CD4-positive, CD25-positive, alpha-beta regulatory T cell (primary cell): ENCODE data around the gene SYCE3. TPM values are rescaled to one million over a fixed set of nuclear protein-coding genes. Genes with fewer than 3 reads are reported as not detected.
"Not testable (repeated sequence)": the region's sequence is repeated elsewhere in the genome, so short reads cannot be mapped to it uniquely, and the experiment has no call there.

ENCODE experiments used
- ATAC-seq, 2 donors: fragments of 150-1000 bp; cut with Tn5 transposase; one replicate each; pipeline ENCODE4 v1.10.0; 2021; ENCODE audit warnings: low read depth in 2 of 2, moderate number of reproducible peaks in 2 of 2, moderate library complexity in 1 of 2
- DNase-seq, 3 donors: peaks; one replicate each; pipeline versions ENCODE4 v3.0.0 to v3.0.0-alpha.2; 2012 to 2022; ENCODE audit warnings: mixed read lengths in 1 of 3
- H3K27ac ChIP-seq: one replicate; pipeline ENCODE4 v1.7.0; 2013; ENCODE audit warnings: mild to moderate bottlenecking, low read length; ENCODE audit not compliant: insufficient read depth, poor library complexity, severe bottlenecking
- H3K27me3 ChIP-seq: one replicate; pipeline ENCODE4 v1.7.0; 2013; ENCODE audit warnings: low read length; ENCODE audit not compliant: control insufficient read depth, insufficient read depth
- H3K36me3 ChIP-seq: one replicate; pipeline ENCODE4 v1.7.0; 2013; ENCODE audit warnings: mild to moderate bottlenecking, low read length, moderate library complexity; ENCODE audit not compliant: control insufficient read depth, insufficient read depth
- H3K4me1 ChIP-seq: 2 replicates; pipeline ENCODE4 v1.7.0; 2013; ENCODE audit warnings: mild to moderate bottlenecking, low read length; ENCODE audit not compliant: insufficient read depth, control insufficient read depth, poor library complexity, severe bottlenecking
- H3K4me3 ChIP-seq: one replicate; pipeline ENCODE4 v1.7.0; 2013; ENCODE audit warnings: low read depth, mild to moderate bottlenecking, low read length, moderate library complexity
- H3K9me3 ChIP-seq, 2 experiments: 1 replicate in 1 of 2; 2 replicates in 1 of 2; pipeline ENCODE4 v1.7.0; 2013; ENCODE audit warnings: low read length in 2 of 2, mild to moderate bottlenecking in 1 of 2, moderate library complexity in 1 of 2; ENCODE audit not compliant: control insufficient read depth in 2 of 2
- H3K27ac Mint-ChIP-seq, 3 donors: one replicate each; pipeline ENCODE4 v1.8.0; 2020 to 2022; ENCODE audit warnings: mild to moderate bottlenecking in 3 of 3, mixed read lengths in 3 of 3, moderate library complexity in 2 of 3
- H3K27me3 Mint-ChIP-seq: one replicate; pipeline ENCODE4 v1.8.0; 2022; ENCODE audit warnings: mild to moderate bottlenecking, mixed read lengths
- H3K36me3 Mint-ChIP-seq: one replicate; pipeline ENCODE4 v1.8.0; 2020; ENCODE audit warnings: mixed read lengths
- H3K4me1 Mint-ChIP-seq, 4 donors: one replicate each; pipeline ENCODE4 v1.8.0; 2020 to 2022; ENCODE audit warnings: mixed read lengths in 4 of 4, mild to moderate bottlenecking in 1 of 4
- H3K4me3 Mint-ChIP-seq, 4 donors: one replicate each; pipeline ENCODE4 v1.8.0; 2020 to 2022; ENCODE audit warnings: mild to moderate bottlenecking in 4 of 4, mixed read lengths in 4 of 4, moderate library complexity in 3 of 4
- H3K9me3 Mint-ChIP-seq, 7 donors: one replicate each; pipeline ENCODE4 v1.8.0; 2020 to 2022; ENCODE audit warnings: mixed read lengths in 7 of 7, mild to moderate bottlenecking in 3 of 7, moderate library complexity in 2 of 7
- polyA plus RNA-seq, 4 donors: library from polyadenylated mRNA; unstranded; fragments of 300-500 nt; fragmentation: Illumina TruSeq; gene quantifications; one replicate each; pipeline ENCODE4 v1.2.3, GENCODE V29; 2021
- total RNA-seq: library from RNA; stranded (reverse); gene quantifications from one replicate; pipeline ENCODE4 v1.2.3, GENCODE V29; 2022

Gene SYCE3
- total and polyA plus RNA-seq, 5 donors from 2014 or later: not detected

DNA sequence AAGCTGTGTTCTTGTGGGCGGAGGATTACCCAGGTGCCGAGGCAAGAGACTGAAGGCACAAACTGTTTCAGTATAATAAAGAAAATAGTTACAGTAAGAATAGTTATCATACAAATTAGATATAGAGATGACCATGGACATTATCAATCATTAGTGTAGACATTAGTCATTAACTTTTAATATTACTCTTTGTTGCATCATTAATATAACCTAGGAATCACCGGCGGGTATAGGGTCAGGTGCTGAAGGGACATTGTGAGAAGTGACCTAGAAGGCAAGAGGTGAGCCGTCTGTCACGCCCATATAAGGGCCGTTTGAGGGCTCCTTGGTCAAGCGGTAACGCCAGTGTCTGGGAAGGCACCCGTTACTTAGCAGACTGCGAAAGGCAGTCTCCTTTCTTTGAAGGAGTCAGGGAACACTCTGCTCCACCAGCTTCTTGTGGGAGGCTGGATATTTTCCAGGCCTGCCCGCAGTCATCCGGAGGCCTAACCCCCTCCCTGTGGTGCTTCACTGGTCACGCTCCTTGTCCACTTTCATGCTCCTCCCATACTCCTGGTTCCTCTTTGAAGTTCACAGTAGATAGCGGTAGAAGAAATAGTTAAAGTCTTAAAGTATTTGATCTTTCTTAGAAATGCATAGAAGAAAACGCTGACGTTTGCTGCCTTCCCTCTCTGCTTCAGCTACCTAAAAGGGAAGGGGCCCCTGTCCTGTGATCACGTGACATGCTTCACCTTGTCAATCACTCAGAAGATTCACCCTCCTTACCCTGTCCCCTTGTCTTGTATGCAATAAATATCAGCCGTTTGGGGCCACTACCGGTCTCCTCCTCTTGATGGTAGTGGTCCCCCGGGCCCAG lies 28.6 kb downstream of the SYCE3 start:
- H3K27me3 ChIP-seq, H3K36me3 ChIP-seq, H3K9me3 Mint-ChIP-seq, H3K27me3 Mint-ChIP-seq, H3K4me3 ChIP-seq, H3K9me3 ChIP-seq, ATAC-seq, H3K36me3 Mint-ChIP-seq: not testable (repeated sequence)
- H3K4me3 Mint-ChIP-seq: peak overlapping the region; percentile 16 to 93 (median 88)
- H3K27ac ChIP-seq: peak overlapping the region; percentile 96
- H3K4me1 ChIP-seq: peaks cover 55% of the 10 kb centered on the region
- H3K4me1 Mint-ChIP-seq: peaks cover 0 to 40% (median 21%) of the 10 kb centered on the region in 4 donors
- H3K27ac Mint-ChIP-seq: peak overlapping the region; percentile 54 to 92 (median 82)
- DNase-seq: peak in 1 of 3 donors; percentile 77

DNA sequence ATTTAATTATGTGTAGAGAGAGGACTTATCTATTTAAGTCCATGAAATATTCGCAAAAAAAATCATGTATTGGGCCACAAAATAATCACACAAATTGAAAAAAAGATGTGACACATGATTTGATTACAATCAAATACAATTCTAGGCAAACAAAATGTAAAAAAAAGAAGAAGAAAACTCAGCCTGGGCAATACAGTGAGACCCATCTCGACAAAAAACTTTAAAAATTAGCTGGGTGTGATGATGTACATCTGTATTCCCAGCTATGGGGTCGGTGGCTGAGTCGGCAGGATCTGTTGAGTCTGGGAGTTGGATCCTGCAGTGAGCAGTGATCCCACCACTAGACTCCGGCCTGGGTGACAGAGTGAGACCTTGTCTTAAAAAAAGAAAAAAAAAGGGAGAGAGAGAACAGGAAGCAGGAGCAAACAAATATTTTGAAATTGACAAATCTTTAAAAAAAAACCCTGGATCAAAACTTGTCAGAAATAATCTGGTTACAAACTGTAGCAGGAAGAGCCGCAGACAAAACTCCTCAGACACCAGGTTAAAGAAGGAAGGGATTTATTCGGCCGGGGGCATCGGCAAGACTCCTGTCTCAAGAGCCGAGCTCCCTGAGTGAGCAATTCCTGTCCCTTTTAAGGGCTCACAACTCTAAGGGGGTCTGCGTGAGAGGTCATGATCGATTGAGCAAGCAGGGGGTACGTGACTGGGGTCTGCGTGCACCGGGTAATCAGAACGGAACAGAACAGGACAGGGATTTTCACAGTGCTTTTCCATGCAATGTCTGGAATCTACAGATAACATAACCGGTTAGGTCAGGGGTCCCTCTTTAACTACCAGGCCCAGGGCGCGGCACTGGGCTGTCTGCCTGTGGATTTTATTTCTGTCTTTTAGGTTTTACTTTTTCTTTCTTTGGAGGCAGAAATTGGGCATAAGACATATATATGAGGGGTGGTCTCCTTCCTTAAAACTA lies 29.6 kb downstream of the SYCE3 start:
- no peak for DNase-seq
- peak overlapping the region; percentile 81 to 94 (median 88) for H3K4me3 Mint-ChIP-seq
- peak overlapping the region; percentile 82 to 98 (median 92) for H3K27ac Mint-ChIP-seq
- H3K4me1 Mint-ChIP-seq: peaks cover 0 to 45% (median 20%) of the 10 kb centered on the region in 4 donors
- H3K9me3 ChIP-seq: no peaks in the 10 kb centered on the region
- H3K36me3 ChIP-seq: no peaks in the 10 kb centered on the region
- no peaks in the 10 kb centered on the region for H3K27me3 ChIP-seq
- ATAC-seq: no peak
- no peaks in the 10 kb centered on the region for H3K36me3 Mint-ChIP-seq
- no peaks in the 10 kb centered on the region for H3K27me3 Mint-ChIP-seq
- no peak overlapping the region for H3K4me3 ChIP-seq
- H3K4me1 ChIP-seq: peaks cover 52% of the 10 kb centered on the region
- H3K27ac ChIP-seq: peak overlapping the region; percentile 96
- H3K9me3 Mint-ChIP-seq: no peaks in the 10 kb centered on the region

GRCh38 chr22:50531962-50532674 lies 30.6 kb downstream of the SYCE3 start:
- Mint-ChIP-seq H3K27me3 (no peaks in the 10 kb centered on the region), H3K4me1 (peaks cover 0 to 49% (median 24%) of the 10 kb centered on the region in 4 donors), H3K4me3 (peak overlapping the region; percentile 91 to 96 (median 93)), H3K9me3 (no peaks in the 10 kb centered on the region), H3K36me3 (no peaks in the 10 kb centered on the region), H3K27ac (peak overlapping the region; percentile 76 to 99 (median 92))
- Histone ChIP-seq H3K4me1 (peaks cover 56% of the 10 kb centered on the region), H3K36me3 (no peaks in the 10 kb centered on the region), H3K9me3 (no peaks in the 10 kb centered on the region), H3K27ac (peak overlapping the region; percentile 96), H3K4me3 (no peak overlapping the region), H3K27me3 (no peaks in the 10 kb centered on the region)
- ATAC-seq (no peak), DNase-seq (no peak)

GRCh38 chr22:50531546-50531961 lies 31.2 kb downstream of the SYCE3 start:
- no peaks in the 10 kb centered on the region for H3K27me3 ChIP-seq
- peak overlapping the region; percentile 96 for H3K27ac ChIP-seq
- peaks cover 61% of the 10 kb centered on the region for H3K4me1 ChIP-seq
- DNase-seq (peak; percentile 48 to 86 (median 61)), ATAC-seq (peak; percentile 61 to 63)
- Mint-ChIP-seq H3K27me3 (no peaks in the 10 kb centered on the region), H3K4me1 (peaks cover 0 to 53% (median 25%) of the 10 kb centered on the region in 4 donors), H3K27ac (peak overlapping the region; percentile 92 to 99 (median 98)), H3K4me3 (peak overlapping the region; percentile 91 to 96 (median 92)), H3K9me3 (no peaks in the 10 kb centered on the region), H3K36me3 (no peaks in the 10 kb centered on the region)
- H3K9me3 ChIP-seq: no peaks in the 10 kb centered on the region
- peak overlapping the region; percentile 66 for H3K4me3 ChIP-seq
- no peaks in the 10 kb centered on the region for H3K36me3 ChIP-seq

- peak overlapping the region; percentile 92 to 99 (median 98) for H3K27ac Mint-ChIP-seq
- no peaks in the 10 kb centered on the region for H3K27me3 ChIP-seq
- DNase-seq (peak; percentile 64 to 92 (median 76)), ATAC-seq (peak; percentile 45 to 47)
- H3K4me3 Mint-ChIP-seq: peak overlapping the region; percentile 91 to 96 (median 92)
- H3K27ac ChIP-seq: peak overlapping the region; percentile 96
- no peaks in the 10 kb centered on the region for H3K9me3 Mint-ChIP-seq
- H3K36me3 Mint-ChIP-seq: no peaks in the 10 kb centered on the region
- H3K27me3 Mint-ChIP-seq: no peaks in the 10 kb centered on the region
- no peaks in the 10 kb centered on the region for H3K36me3 ChIP-seq
- peak overlapping the region; percentile 66 for H3K4me3 ChIP-seq
- H3K4me1 Mint-ChIP-seq: peaks cover 0 to 48% (median 25%) of the 10 kb centered on the region in 4 donors
- H3K9me3 ChIP-seq: no peaks in the 10 kb centered on the region
- H3K4me1 ChIP-seq: peaks cover 65% of the 10 kb centered on the region
These were observed 31.7 kb downstream of the SYCE3 start for GRCh38 chr22:50530877-50531545.

- H3K4me1 ChIP-seq: peaks cover 65% of the 10 kb centered on the region
- peak overlapping the region; percentile 91 to 96 (median 92) for H3K4me3 Mint-ChIP-seq
These were observed 32.2 kb downstream of the SYCE3 start for GRCh38 chr22:50530580-50530876.

More at GRCh38 chr22:50530580-50530876, 32.2 kb downstream of the SYCE3 start:
- no peaks in the 10 kb centered on the region for H3K9me3 ChIP-seq
- no peaks in the 10 kb centered on the region for H3K36me3 Mint-ChIP-seq
- H3K9me3 Mint-ChIP-seq: no peaks in the 10 kb centered on the region
- no peak overlapping the region for H3K4me3 ChIP-seq
- ATAC-seq (no peak), DNase-seq (peak in 1 of 3 donors; percentile 15)
- H3K27me3 Mint-ChIP-seq: no peaks in the 10 kb centered on the region
- no peaks in the 10 kb centered on the region for H3K36me3 ChIP-seq
- peak overlapping the region; percentile 75 to 92 (median 85) for H3K27ac Mint-ChIP-seq
- H3K27me3 ChIP-seq: no peaks in the 10 kb centered on the region
- peak overlapping the region; percentile 96 for H3K27ac ChIP-seq
- peaks cover 0 to 48% (median 25%) of the 10 kb centered on the region in 4 donors for H3K4me1 Mint-ChIP-seq
